ENCODE measurements around the gene HLA-DQB1. TPM values are rescaled to one million over a fixed set of nuclear protein-coding genes. Genes with fewer than 3 reads are reported as not detected.

HLA-DQB1 gene
- total and polyA plus RNA-seq, 2 donors (not counting 1 experiment from before 2014, with no cell fraction given) = not detected

DNA sequence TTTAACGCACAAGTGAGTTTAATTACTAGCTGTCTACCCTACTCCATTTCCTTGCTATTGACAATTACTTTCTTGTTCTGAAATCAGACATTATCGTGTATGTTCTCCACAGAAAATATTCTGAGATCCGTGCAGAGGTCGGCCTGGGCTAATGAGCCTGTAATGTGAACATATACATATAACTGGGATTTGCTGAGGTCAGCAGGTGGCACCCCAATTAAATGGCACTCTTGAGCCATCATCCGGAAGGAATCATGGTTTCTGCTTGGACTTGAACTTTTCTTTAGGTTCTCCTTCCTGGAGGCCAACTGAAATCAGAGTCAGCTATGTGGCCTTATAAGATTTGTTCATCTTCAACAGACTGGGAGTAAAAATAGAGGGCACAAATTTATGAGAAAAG, 3.6 kb downstream of the HLA-DQB1 start:
- H3K79me2 ChIP-seq (ENCODE audit: control insufficient read depth, insufficient read depth, low read length) = no peaks in the 10 kb centered on the region
- no peak for DNase-seq (ENCODE audit: low read depth in 2 of 2)
- H3K9ac ChIP-seq (ENCODE audit: insufficient read depth, low read length) = no peak overlapping the region
- no peak overlapping the region for H2AFZ ChIP-seq (ENCODE audit: low read length)
- H3K36me3 ChIP-seq (ENCODE audit: control insufficient read depth, insufficient read depth, low read length) = no peaks in the 10 kb centered on the region
- TF ChIP-seq CTCF (conservative IDR thresholded peaks at IDR 0.05 in 1 of 2, IDR thresholded peaks at IDR 0.05 in 1 of 2; ENCODE audit: low read depth in 1 of 2, low read length in 2 of 2) = no peak
- no peak for TF ChIP-seq EZH2 (IDR thresholded peaks at IDR 0.05; ENCODE audit: low read length, missing control alignments)
- no peaks in the 10 kb centered on the region for H4K20me1 ChIP-seq (ENCODE audit: control insufficient read depth, extremely low read depth, insufficient read depth, low read length)
- no peak overlapping the region for H3K27ac ChIP-seq (ENCODE audit: insufficient read depth, low read length)
- H3K9me3 ChIP-seq (ENCODE audit: control insufficient read depth, insufficient read depth, low read depth, low read length) = no peaks in the 10 kb centered on the region
- H3K4me2 ChIP-seq (ENCODE audit: extremely low read depth, insufficient read depth, low read length) = no peak overlapping the region
- peaks cover 7% of the 10 kb centered on the region for H3K27me3 ChIP-seq (ENCODE audit: control insufficient read depth, insufficient read depth, low read length)
- H3K4me1 ChIP-seq (ENCODE audit: control insufficient read depth, extremely low read depth, insufficient read depth, low read length) = no peaks in the 10 kb centered on the region
- no peak overlapping the region for H3K4me3 ChIP-seq (replicated peaks in 1 of 4; ENCODE audit: control extremely low read depth in 1 of 4, insufficient read depth in 1 of 4, low read depth in 3 of 4, low read length in 4 of 4)

GRCh38 chr6:32662099-32662498, 4.4 kb downstream of the HLA-DQB1 start:
- Histone ChIP-seq H4K20me1 (ENCODE audit: control insufficient read depth, extremely low read depth, insufficient read depth, low read length) (no peaks in the 10 kb centered on the region), H3K36me3 (ENCODE audit: control insufficient read depth, insufficient read depth, low read length) (no peaks in the 10 kb centered on the region), H3K79me2 (ENCODE audit: control insufficient read depth, insufficient read depth, low read length) (no peaks in the 10 kb centered on the region), H3K4me3 (replicated peaks in 1 of 4; ENCODE audit: control extremely low read depth in 1 of 4, insufficient read depth in 1 of 4, low read depth in 3 of 4, low read length in 4 of 4) (no peak overlapping the region), H3K9me3 (ENCODE audit: control insufficient read depth, insufficient read depth, low read depth, low read length) (no peaks in the 10 kb centered on the region), H3K4me1 (ENCODE audit: control insufficient read depth, extremely low read depth, insufficient read depth, low read length) (no peaks in the 10 kb centered on the region), H2AFZ (ENCODE audit: low read length) (no peak overlapping the region), H3K27ac (ENCODE audit: insufficient read depth, low read length) (no peak overlapping the region), H3K9ac (ENCODE audit: insufficient read depth, low read length) (no peak overlapping the region), H3K4me2 (ENCODE audit: extremely low read depth, insufficient read depth, low read length) (no peak overlapping the region), H3K27me3 (ENCODE audit: control insufficient read depth, insufficient read depth, low read length) (peaks cover 7% of the 10 kb centered on the region)
- no peak for DNase-seq (ENCODE audit: low read depth in 2 of 2)
- TF ChIP-seq CTCF (conservative IDR thresholded peaks at IDR 0.05 in 1 of 2, IDR thresholded peaks at IDR 0.05 in 1 of 2; ENCODE audit: low read depth in 1 of 2, low read length in 2 of 2) (no peak), EZH2 (IDR thresholded peaks at IDR 0.05; ENCODE audit: low read length, missing control alignments) (no peak)

GRCh38 chr6:32659856-32660595, 6.4 kb downstream of the HLA-DQB1 start:
- no peak overlapping the region for H3K4me2 ChIP-seq (ENCODE audit: extremely low read depth, insufficient read depth, low read length)
- no peak overlapping the region for H2AFZ ChIP-seq (ENCODE audit: low read length)
- no peak for TF ChIP-seq CTCF (conservative IDR thresholded peaks at IDR 0.05 in 1 of 2, IDR thresholded peaks at IDR 0.05 in 1 of 2; ENCODE audit: low read depth in 1 of 2, low read length in 2 of 2)
- TF ChIP-seq EZH2 (IDR thresholded peaks at IDR 0.05; ENCODE audit: low read length, missing control alignments) = no peak
- H3K79me2 ChIP-seq (ENCODE audit: control insufficient read depth, insufficient read depth, low read length) = no peaks in the 10 kb centered on the region
- H3K27me3 ChIP-seq (ENCODE audit: control insufficient read depth, insufficient read depth, low read length) = peaks cover 2% of the 10 kb centered on the region
- no peaks in the 10 kb centered on the region for H3K4me1 ChIP-seq (ENCODE audit: control insufficient read depth, extremely low read depth, insufficient read depth, low read length)
- no peak for DNase-seq (ENCODE audit: low read depth in 2 of 2)
- no peak overlapping the region for H3K9ac ChIP-seq (ENCODE audit: insufficient read depth, low read length)
- no peaks in the 10 kb centered on the region for H3K9me3 ChIP-seq (ENCODE audit: control insufficient read depth, insufficient read depth, low read depth, low read length)
- no peaks in the 10 kb centered on the region for H3K36me3 ChIP-seq (ENCODE audit: control insufficient read depth, insufficient read depth, low read length)
- no peak overlapping the region for H3K27ac ChIP-seq (ENCODE audit: insufficient read depth, low read length)
- H4K20me1 ChIP-seq (ENCODE audit: control insufficient read depth, extremely low read depth, insufficient read depth, low read length) = no peaks in the 10 kb centered on the region
- H3K4me3 ChIP-seq (replicated peaks in 1 of 4; ENCODE audit: control extremely low read depth in 1 of 4, insufficient read depth in 1 of 4, low read depth in 3 of 4, low read length in 4 of 4) = no peak overlapping the region

All from fibroblast of lung (primary cell).